NCI-H526 treated with DMSO at 0.1 percent for 48 hours (cell line): Measurements from ENCODE around the gene CD84.
"Not testable (repeated sequence)": the region's sequence is repeated elsewhere in the genome, so short reads cannot be mapped to it uniquely, and the experiment has no call there.

ENCODE experiments used
- DNase-seq: peaks from one replicate; lab custom pipeline; 2025; lab: John Stamatoyannopoulos, UW

Gene CD84

GRCh38 chr1:160503087-160503486 lies 76.2 kb downstream of the CD84 start:
- no peak for DNase-seq

GRCh38 chr1:160500321-160500990 lies 78.8 kb downstream of the CD84 start:
- DNase-seq = no peak

GRCh38 chr1:160499631-160500030 lies 79.7 kb downstream of the CD84 start:
- no peak for DNase-seq

GRCh38 chr1:160498301-160499065 lies 80.8 kb downstream of the CD84 start:
- not testable (repeated sequence) for DNase-seq

GRCh38 chr1:160496334-160496733 lies 83.0 kb downstream of the CD84 start:
- no peak for DNase-seq

- DNase-seq = no peak
Measured at GRCh38 chr1:160494620-160495019, 84.7 kb downstream of the CD84 start.

GRCh38 chr1:160492617-160493016 lies 86.7 kb downstream of the CD84 start:
- no peak for DNase-seq

DNA sequence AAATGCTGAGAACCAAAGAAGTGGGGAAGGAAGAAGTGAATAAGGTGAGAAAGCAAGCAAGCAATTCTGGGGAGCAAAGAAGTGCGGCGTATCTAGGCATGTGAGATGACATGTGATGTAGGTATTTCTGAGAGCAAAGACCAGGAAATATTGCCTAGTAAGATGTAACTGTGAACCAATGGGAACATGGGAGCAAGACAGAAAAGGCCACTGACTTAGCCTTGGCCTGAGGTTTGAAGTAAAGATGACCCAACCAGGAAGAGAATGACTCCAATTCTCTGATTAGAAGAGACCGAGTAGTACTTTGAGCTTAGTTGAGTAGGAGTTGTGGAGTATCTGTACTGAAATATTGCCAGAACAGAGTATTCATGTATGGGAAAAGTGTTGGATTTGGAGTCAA lies 87.3 kb downstream of the CD84 start:
- DNase-seq = no peak
